Measurements from ENCODE around the gene SOHLH1.
"Not testable (repeated sequence)": the region's sequence is repeated elsewhere in the genome, so short reads cannot be mapped to it uniquely, and the experiment has no call there.

SOHLH1 gene

DNA sequence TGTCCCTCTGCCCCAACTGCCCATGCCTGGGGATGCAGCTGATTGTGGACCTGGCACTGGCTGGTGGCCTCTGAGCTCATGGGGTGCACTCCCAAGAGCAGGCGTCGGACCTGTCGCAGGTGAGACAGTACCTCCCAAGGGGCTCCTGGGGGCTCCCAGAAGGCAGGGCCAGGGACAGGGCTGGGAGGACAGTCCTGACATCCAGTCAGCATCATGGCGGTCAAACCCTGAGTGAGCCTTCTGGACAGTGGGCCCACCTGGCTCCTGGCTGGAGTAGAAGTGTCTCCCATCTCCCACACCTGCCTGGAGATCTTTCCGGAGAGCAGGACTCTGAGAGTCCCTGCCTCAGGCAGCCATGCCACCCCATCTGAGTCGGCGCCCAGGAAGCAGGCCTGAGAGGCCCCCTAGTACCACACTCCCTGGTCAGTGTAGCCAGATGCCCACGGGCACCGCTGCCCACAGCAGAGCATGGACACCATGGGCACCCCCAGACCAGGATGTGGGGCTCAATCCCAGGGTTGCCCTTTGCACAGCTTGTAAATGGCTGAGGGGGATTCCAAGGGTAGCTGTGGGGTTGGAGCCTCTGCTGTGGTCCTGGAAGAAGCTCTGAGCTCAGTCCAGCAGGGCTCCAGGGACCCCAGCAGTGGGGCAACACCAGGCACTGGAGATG, 29.5 kb downstream of the SOHLH1 start:
- TF ChIP-seq POLR2A (IDR thresholded peaks at IDR 0.05; ENCODE audit: low read length) (no peak), GATA1 (IDR thresholded peaks at IDR 0.05; ENCODE audit: low read depth, low read length) (no peak)
- no peak for DNase-seq

GRCh38 chr9:135669018-135669417, 30.3 kb downstream of the SOHLH1 start:
- not testable (repeated sequence) for DNase-seq

DNA sequence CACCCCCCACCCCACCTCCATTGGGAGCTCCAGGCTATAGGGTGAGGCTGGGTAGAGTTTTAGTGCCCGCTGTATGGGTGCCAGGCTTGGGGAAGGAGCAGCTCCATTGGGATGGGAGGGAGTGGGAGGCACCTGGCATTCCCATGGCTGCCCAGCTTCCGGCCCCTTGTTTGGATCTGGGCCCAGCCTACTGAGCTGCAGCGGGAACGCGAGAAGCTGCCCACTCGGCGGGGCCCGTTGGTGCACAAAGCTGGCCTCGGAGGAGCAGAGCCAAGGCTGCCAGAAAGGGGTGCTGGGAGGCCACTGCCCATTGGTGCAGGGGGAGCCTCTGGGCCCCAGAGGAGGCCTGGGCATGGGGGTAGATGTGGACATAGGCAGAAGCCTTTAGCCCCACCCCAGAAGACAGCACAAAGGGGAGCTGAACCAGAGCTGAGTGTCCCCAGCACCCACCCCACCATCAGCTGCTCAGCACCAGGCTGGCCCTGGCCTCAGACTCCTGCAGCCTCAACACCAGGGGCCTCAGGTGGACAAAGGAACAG, 31.7 kb downstream of the SOHLH1 start:
- DNase-seq, result no peak
- TF ChIP-seq GATA1 (IDR thresholded peaks at IDR 0.05; ENCODE audit: low read depth, low read length) (no peak), POLR2A (IDR thresholded peaks at IDR 0.05; ENCODE audit: low read length) (no peak)

- TF ChIP-seq GATA1 (IDR thresholded peaks at IDR 0.05; ENCODE audit: low read depth, low read length) (no peak), POLR2A (IDR thresholded peaks at IDR 0.05; ENCODE audit: low read length) (no peak)
- DNase-seq, result no peak
These were observed 32.5 kb downstream of the SOHLH1 start for GRCh38 chr9:135666534-135667462.

DNA sequence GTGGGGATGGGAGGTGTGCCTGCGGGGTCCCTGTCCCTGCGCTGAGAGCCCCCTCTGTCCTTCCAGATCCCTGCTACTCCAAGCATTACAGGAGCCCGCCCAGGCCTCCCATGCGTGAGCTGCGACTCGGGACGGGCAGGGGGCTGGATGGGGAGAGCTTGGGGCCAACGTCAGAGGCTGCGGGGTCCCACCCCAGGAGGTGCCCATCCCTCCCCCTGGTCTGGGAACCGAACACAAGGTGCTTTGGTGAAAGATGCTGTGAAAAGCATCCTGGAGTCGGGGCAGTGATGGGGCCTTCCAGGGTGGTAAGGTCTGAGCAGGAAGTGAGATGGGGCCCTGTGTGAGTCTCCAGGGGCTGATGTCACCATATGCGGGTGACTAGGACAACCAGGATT, 33.5 kb downstream of the SOHLH1 start:
- no peak for DNase-seq
- no peak for TF ChIP-seq GATA1 (IDR thresholded peaks at IDR 0.05; ENCODE audit: low read depth, low read length)
- no peak for TF ChIP-seq POLR2A (IDR thresholded peaks at IDR 0.05; ENCODE audit: low read length)

GRCh38 chr9:135664801-135665794, 34.2 kb downstream of the SOHLH1 start:
- DNase-seq, result no peak
- TF ChIP-seq POLR2A (IDR thresholded peaks at IDR 0.05; ENCODE audit: low read length), result no peak
- no peak for TF ChIP-seq GATA1 (IDR thresholded peaks at IDR 0.05; ENCODE audit: low read depth, low read length)

DNA sequence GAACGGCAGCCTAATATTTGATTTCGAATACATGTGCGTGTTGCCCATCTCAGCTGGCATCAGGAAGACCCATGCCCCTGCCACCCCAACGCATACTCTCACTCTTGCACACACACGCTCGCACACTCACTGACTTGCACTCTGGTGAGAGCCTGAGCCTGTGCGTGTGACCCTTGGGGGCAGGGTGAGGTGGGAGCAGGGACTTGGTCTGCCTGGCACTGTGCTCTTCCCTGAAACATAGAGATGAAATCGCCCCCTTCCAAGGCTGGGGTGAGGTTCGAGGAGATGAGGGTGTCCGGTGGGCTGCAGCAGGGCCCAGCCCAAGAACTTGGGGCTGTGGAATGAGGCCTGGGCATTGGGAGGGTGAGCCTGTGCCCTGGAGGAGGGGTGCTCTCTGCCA, 35.0 kb downstream of the SOHLH1 start:
- no peak for DNase-seq

GRCh38 chr9:135663857-135664256, 35.4 kb downstream of the SOHLH1 start:
- no peak for DNase-seq
- TF ChIP-seq GATA1 (IDR thresholded peaks at IDR 0.05; ENCODE audit: low read depth, low read length), result no peak
- no peak for TF ChIP-seq POLR2A (IDR thresholded peaks at IDR 0.05; ENCODE audit: low read length)

More for the DNA sequence above, 35.0 kb downstream of the SOHLH1 start:
- no peak for TF ChIP-seq GATA1 (IDR thresholded peaks at IDR 0.05; ENCODE audit: low read depth, low read length)
- TF ChIP-seq POLR2A (IDR thresholded peaks at IDR 0.05; ENCODE audit: low read length), result no peak

- TF ChIP-seq GATA1 (IDR thresholded peaks at IDR 0.05; ENCODE audit: low read depth, low read length) (no peak), POLR2A (IDR thresholded peaks at IDR 0.05; ENCODE audit: low read length) (no peak)
- no peak for DNase-seq
These were observed 35.9 kb downstream of the SOHLH1 start for GRCh38 chr9:135663451-135663770.

- DNase-seq, result no peak
- no peak for TF ChIP-seq GATA1 (IDR thresholded peaks at IDR 0.05; ENCODE audit: low read depth, low read length)
- no peak for TF ChIP-seq POLR2A (IDR thresholded peaks at IDR 0.05; ENCODE audit: low read length)
These were observed 36.4 kb downstream of the SOHLH1 start, which contains the start of gene LCN9 for GRCh38 chr9:135662758-135663450. LCN9 (plus strand) TSS chr9:135663309; CDS start chr9:135663322, 13 bp downstream.

GRCh38 chr9:135661816-135662560, 37.3 kb downstream of the SOHLH1 start:
- no peak for TF ChIP-seq POLR2A (IDR thresholded peaks at IDR 0.05; ENCODE audit: low read length)
- no peak for TF ChIP-seq GATA1 (IDR thresholded peaks at IDR 0.05; ENCODE audit: low read depth, low read length)

DNA sequence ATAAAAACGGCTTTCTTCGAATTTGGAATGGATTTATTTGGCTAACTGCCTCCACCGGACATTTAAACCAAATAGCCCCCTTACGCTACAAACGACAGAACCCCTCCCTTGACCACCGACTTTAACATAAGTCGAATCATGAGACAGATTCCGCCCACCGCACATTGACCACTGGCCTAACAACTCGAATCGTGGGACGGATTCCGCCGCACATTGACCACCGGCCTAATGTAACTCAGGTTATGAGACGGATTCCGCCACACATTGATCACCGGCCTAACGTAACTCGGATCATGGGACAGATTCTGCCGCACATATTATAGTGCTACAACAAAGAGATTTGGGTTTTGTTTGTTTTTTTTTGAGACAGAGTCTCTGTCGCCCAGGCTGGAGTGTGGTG, 38.9 kb downstream of the SOHLH1 start:
- DNase-seq, result no peak
- no peak for TF ChIP-seq GATA1 (IDR thresholded peaks at IDR 0.05; ENCODE audit: low read depth, low read length)
- TF ChIP-seq POLR2A (IDR thresholded peaks at IDR 0.05; ENCODE audit: low read length), result no peak

More at GRCh38 chr9:135661816-135662560, 37.3 kb downstream of the SOHLH1 start:
- DNase-seq, result no peak
